ENCODE measurements around the gene ARMH1. TPM values are rescaled to one million over a fixed set of nuclear protein-coding genes. Genes with fewer than 3 reads are reported as not detected.

Gene ARMH1
- total RNA-seq, 1 experiment from 2014 or later = 0.15 TPM

DNA sequence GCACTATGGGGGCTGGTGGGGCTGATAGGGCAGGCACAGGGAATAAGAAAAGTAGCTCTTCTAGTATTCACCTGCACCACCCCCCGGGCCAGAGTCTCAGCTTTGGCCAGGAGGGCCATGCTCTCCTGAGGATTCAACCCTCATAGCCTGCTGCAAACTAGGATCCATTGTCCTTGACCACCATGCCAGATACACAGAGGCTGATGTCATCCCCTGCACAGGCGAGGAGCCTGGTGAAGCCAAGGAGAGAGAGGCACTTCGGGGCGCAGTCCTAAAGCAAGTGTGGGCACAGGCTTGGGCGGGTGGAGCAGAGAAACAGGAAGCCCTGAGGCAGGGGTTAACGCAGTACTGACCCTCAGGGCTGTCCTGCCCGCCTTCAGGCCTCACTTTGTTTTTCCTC lies 29.7 kb upstream of the ARMH1 start:
- Histone ChIP-seq H3K9ac (ENCODE audit: low read length) (no peak overlapping the region), H3K9me2 (replicated peaks; ENCODE audit: low read length) (no peaks in the 10 kb centered on the region), H3K4me2 (ENCODE audit: low read length) (no peak overlapping the region), H4K20me1 (ENCODE audit: low read length) (no peaks in the 10 kb centered on the region), H3K9me3 (ENCODE audit: low read length) (no peaks in the 10 kb centered on the region), H3K4me1 (ENCODE audit: insufficient read depth, low read length) (no peaks in the 10 kb centered on the region), H2AFZ (ENCODE audit: low read length) (no peak overlapping the region), H3K27ac (ENCODE audit: low read length) (no peak overlapping the region), H3F3A (ENCODE audit: low read length, unreplicated experiment) (no peaks in the 10 kb centered on the region), H3K36me3 (ENCODE audit: low read depth, low read length) (peaks cover 6% of the 10 kb centered on the region; the same call in 1 of the 2 replicates), H3K4me3 (ENCODE audit: low read length) (no peak overlapping the region), H3K79me2 (ENCODE audit: low read length) (no peaks in the 10 kb centered on the region), H3K27me3 (ENCODE audit: low read length) (no peaks in the 10 kb centered on the region)
- DNase-seq = no peak
- no TSS peak for BruUV-seq (replicated peaks)
- no peak for ATAC-seq
- intact Hi-C loops (cut with micrococcal nuclease) = no loop called here
- CTCF ChIA-PET = no interaction called here
- TF ChIP-seq EZH2phosphoT487 (IDR thresholded peaks at IDR 0.05; ENCODE audit: borderline replicate concordance, low read length) (no peak), EZH2 (IDR thresholded peaks at IDR 0.05; ENCODE audit: low read length, unreplicated experiment) (no peak)
- TF ChIP-seq, protein P1, sequence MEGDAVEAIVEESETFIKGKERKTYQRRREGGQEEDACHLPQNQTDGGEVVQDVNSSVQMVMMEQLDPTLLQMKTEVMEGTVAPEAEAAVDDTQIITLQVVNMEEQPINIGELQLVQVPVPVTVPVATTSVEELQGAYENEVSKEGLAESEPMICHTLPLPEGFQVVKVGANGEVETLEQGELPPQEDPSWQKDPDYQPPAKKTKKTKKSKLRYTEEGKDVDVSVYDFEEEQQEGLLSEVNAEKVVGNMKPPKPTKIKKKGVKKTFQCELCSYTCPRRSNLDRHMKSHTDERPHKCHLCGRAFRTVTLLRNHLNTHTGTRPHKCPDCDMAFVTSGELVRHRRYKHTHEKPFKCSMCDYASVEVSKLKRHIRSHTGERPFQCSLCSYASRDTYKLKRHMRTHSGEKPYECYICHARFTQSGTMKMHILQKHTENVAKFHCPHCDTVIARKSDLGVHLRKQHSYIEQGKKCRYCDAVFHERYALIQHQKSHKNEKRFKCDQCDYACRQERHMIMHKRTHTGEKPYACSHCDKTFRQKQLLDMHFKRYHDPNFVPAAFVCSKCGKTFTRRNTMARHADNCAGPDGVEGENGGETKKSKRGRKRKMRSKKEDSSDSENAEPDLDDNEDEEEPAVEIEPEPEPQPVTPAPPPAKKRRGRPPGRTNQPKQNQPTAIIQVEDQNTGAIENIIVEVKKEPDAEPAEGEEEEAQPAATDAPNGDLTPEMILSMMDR (conservative IDR thresholded peaks at IDR 0.05; ENCODE audit: low read depth, low read length) = no peak
- POLR2A ChIA-PET (ENCODE audit: unreplicated experiment) = no interaction called here

DNA sequence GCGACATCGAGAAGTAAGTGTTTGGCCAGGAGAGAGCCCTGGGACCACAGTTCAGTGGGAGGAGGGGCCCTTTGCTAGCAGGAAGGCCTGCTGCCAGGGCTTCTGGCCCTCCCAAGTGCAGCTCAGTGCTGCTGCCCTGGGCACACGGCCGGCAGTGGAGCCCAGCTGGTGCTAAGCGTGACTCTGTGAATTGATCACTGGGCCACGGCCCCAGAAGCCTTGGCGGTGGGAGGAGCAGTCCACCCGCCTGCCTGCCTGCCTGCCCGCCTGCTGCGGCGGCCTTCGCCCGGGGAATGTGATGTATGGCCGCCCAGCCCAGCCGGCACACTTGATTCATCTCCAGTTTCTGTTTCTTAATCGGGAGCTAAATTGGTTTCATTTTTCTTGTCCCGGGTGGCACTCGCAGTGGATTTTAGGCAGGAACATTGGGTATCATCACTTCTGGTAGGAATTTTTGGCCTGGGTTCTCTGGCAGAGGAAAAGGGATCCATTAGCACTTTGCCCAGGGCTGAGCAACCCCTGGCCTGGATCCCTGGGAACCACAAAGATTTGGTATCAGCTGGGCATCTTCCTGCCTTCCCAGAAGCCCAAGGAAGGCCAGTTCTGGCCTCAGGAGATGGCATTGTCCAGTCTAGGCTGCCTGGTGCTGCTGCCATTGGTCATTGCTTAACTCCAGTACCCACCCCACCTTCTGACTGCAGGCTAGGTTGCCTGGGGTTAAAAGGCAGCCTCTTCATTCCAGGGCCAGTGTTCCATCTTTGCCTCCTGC lies 28.9 kb upstream of the ARMH1 start:
- ATAC-seq = no peak
- TF ChIP-seq EZH2 (IDR thresholded peaks at IDR 0.05; ENCODE audit: low read length, unreplicated experiment) (no peak), EZH2phosphoT487 (IDR thresholded peaks at IDR 0.05; ENCODE audit: borderline replicate concordance, low read length) (no peak)
- TF ChIP-seq, protein P1 (conservative IDR thresholded peaks at IDR 0.05; ENCODE audit: low read depth, low read length) = no peak

More for the DNA sequence above, 28.9 kb upstream of the ARMH1 start:
- H3K4me1 ChIP-seq (ENCODE audit: insufficient read depth, low read length) = no peaks in the 10 kb centered on the region
- intact Hi-C loops (cut with micrococcal nuclease) = no loop called here
- no peak overlapping the region for H2AFZ ChIP-seq (ENCODE audit: low read length)
- H4K20me1 ChIP-seq (ENCODE audit: low read length) = no peaks in the 10 kb centered on the region
- DNase-seq = no peak
- peaks cover 14% of the 10 kb centered on the region; the same call in 1 of the 2 replicates for H3K36me3 ChIP-seq (ENCODE audit: low read depth, low read length)
- H3K79me2 ChIP-seq (ENCODE audit: low read length) = no peaks in the 10 kb centered on the region
- no peaks in the 10 kb centered on the region for H3K9me3 ChIP-seq (ENCODE audit: low read length)
- no peak overlapping the region for H3K9ac ChIP-seq (ENCODE audit: low read length)
- H3K9me2 ChIP-seq (replicated peaks; ENCODE audit: low read length) = no peaks in the 10 kb centered on the region
- no peaks in the 10 kb centered on the region for H3F3A ChIP-seq (ENCODE audit: low read length, unreplicated experiment)
- no peak overlapping the region for H3K27ac ChIP-seq (ENCODE audit: low read length)
- CTCF ChIA-PET = no interaction called here
- POLR2A ChIA-PET (ENCODE audit: unreplicated experiment) = no interaction called here
- no peak overlapping the region for H3K4me2 ChIP-seq (ENCODE audit: low read length)
- BruUV-seq (replicated peaks) = no TSS peak
- H3K4me3 ChIP-seq (ENCODE audit: low read length) = no peak overlapping the region
- H3K27me3 ChIP-seq (ENCODE audit: low read length) = no peaks in the 10 kb centered on the region

Data from PC-3 (cell line).